ENCODE measurements around the gene NLRP10. TPM values are rescaled to one million over a fixed set of nuclear protein-coding genes. Genes with fewer than 3 reads are reported as not detected.

NLRP10 gene
- total RNA-seq, 1 donor from 2014 or later: not detected

Small RNA genes within 50 kb of the gene (small RNA-seq; reads per million reads assigned to genes)
- gene COX6CP5: not detected

Other genes starting within 250 kb of the NLRP10 start
- gene OR5P2, start 168.5 kb downstream of the NLRP10 start, total RNA-seq: not detected
- not detected for gene OR5P3, start 134.6 kb downstream of the NLRP10 start, total RNA-seq
- gene OR10A6, start 34.2 kb downstream of the NLRP10 start, total RNA-seq: not detected
- not detected for gene OR10A3, start 23.7 kb downstream of the NLRP10 start, total RNA-seq
- 159 TPM for gene EIF3F, start 21.9 kb upstream of the NLRP10 start, total RNA-seq
- gene TUB, start 115.8 kb upstream of the NLRP10 start, total RNA-seq: 83.2 TPM
- gene RIC3, start 203.6 kb upstream of the NLRP10 start, total RNA-seq: 42.4 TPM